HepG2 (cell line): Measurements from ENCODE around the gene IFIT3. TPM values are rescaled to one million over a fixed set of nuclear protein-coding genes. Genes with fewer than 3 reads are reported as not detected.
"Not testable (repeated sequence)": the region's sequence is repeated elsewhere in the genome, so short reads cannot be mapped to it uniquely, and the experiment has no call there.

Source experiments
- ATAC-seq: fragments of 200-7000 bp; cut with Tn5 transposase; 3 replicates; pipeline ENCODE4 v1.9.1; 2020; ENCODE audit warnings: mild to moderate bottlenecking, moderate library complexity
- BruUV-seq: library from RNA; stranded (reverse); fragments of 400-500 nt; replicated peaks from 2 replicates; lab custom pipeline; 2021; lab: Mats Ljungman, UMichigan
- CTCF ChIA-PET: fragments of 300-600 bp; formaldehyde crosslinking; extraction: SDS; loops from one replicate; lab custom pipeline; 2021; ENCODE audit warnings: low total read pairs, inconsistent platforms, low intra/inter-chr PET ratio; lab: Yijun Ruan, JAX
- POLR2A ChIA-PET: fragments of 350-600 bp; sonication (Branson Sonifier 250); formaldehyde crosslinking; loops from one replicate; lab custom pipeline; 2020; ENCODE audit warnings: antibody characterized with exemption, inconsistent platforms; lab: Yijun Ruan, JAX
- DNase-seq: peaks from one replicate; pipeline ENCODE4 v3.0.0-alpha.2; 2015; ENCODE audit warnings: low spot score
- FAIRE-seq: peaks from 3 replicates; lab custom pipeline; 2011; peaks lifted over from hg19 to GRCh38; lab: Jason Lieb, UNC
- H2AFZ ChIP-seq: one replicate; pipeline ENCODE4 v1.6.1; 2011; ENCODE audit warnings: low read length, inconsistent platforms
- H3K27ac ChIP-seq: fragments of 300-600 bp; 3 replicates; pipeline ENCODE4 v1.8.0; 2011; ENCODE audit warnings: mixed run types, mild to moderate bottlenecking, mixed read lengths, low read length, inconsistent platforms; ENCODE audit not compliant: insufficient read depth; ENCODE audit errors: extremely low read length
- H3K27me3 ChIP-seq, 2 experiments: fragments of 200-600 bp in 1 of 2; 2 replicates in 1 of 2; 3 replicates in 1 of 2; pipeline versions ENCODE4 v1.6.0 to v1.8.0; 2011; ENCODE audit warnings: low read length in 2 of 2, mild to moderate bottlenecking in 2 of 2, moderate library complexity in 2 of 2, inconsistent platforms in 1 of 2; ENCODE audit not compliant: insufficient read depth in 2 of 2, control insufficient read depth in 1 of 2
- H3K36me3 ChIP-seq, 2 experiments: fragments of 200-600 bp in 1 of 2; replicated peaks in 1 of 2; 2 replicates in 1 of 2; 3 replicates in 1 of 2; pipeline versions ENCODE4 v1.5.1 to v1.8.0; 2011; ENCODE audit warnings: low read length in 2 of 2, inconsistent platforms in 1 of 2; ENCODE audit not compliant: insufficient read depth in 2 of 2, control insufficient read depth in 1 of 2
- H3K4me1 ChIP-seq: 2 replicates; pipeline ENCODE4 v1.5.1; 2012; ENCODE audit warnings: low read length, inconsistent platforms; ENCODE audit not compliant: insufficient read depth
- H3K4me2 ChIP-seq: 2 replicates; pipeline ENCODE4 v1.6.0; 2011; ENCODE audit warnings: low read depth, low read length, inconsistent platforms
- H3K4me3 ChIP-seq, 3 experiments: fragments of 200-600 bp in 1 of 3; sonication (generic), shearing (Covaris generic) in 1 of 3; replicated peaks in 1 of 3; 2 replicates each; pipeline ENCODE4 v1.5.1; 2011 to 2016; ENCODE audit warnings: low read length in 3 of 3, inconsistent platforms in 2 of 3, low read depth in 2 of 3, mild to moderate bottlenecking in 2 of 3, control low read depth in 1 of 3, mixed read lengths in 1 of 3; ENCODE audit not compliant: insufficient read depth in 1 of 3
- H3K79me2 ChIP-seq: one replicate; pipeline ENCODE4 v1.6.1; 2011; ENCODE audit warnings: low read length, inconsistent platforms; ENCODE audit not compliant: insufficient read depth
- H3K9ac ChIP-seq: 2 replicates; pipeline ENCODE4 v1.6.0; 2011; ENCODE audit warnings: mild to moderate bottlenecking, low read depth, low read length, inconsistent platforms; ENCODE audit not compliant: insufficient read depth
- H3K9me3 ChIP-seq: 2 replicates; pipeline ENCODE4 v1.5.1; 2012; ENCODE audit warnings: mild to moderate bottlenecking, low read length
- H4K20me1 ChIP-seq: 2 replicates; pipeline ENCODE4 v1.6.0; 2011; ENCODE audit warnings: inconsistent platforms, mild to moderate bottlenecking, low read length, moderate library complexity; ENCODE audit not compliant: insufficient read depth
- ARNT2 ChIP-seq: sonication (generic); formaldehyde crosslinking; IDR thresholded peaks from 2 replicates; pipeline ENCODE4 v1.8.0; 2022; ENCODE audit warnings: mild to moderate bottlenecking, low read depth, missing genetic modification reagents, moderate library complexity
- ONECUT2 ChIP-seq: sonication (generic); formaldehyde crosslinking; IDR thresholded peaks from 2 replicates; pipeline ENCODE4 v1.4.0; 2020; ENCODE audit warnings: missing genetic modification reagents
- U2AF1 ChIP-seq: fragments of 200-400 bp; formaldehyde crosslinking; optimal IDR thresholded peaks from 2 replicates; pipeline ENCODE3; 2017; ENCODE audit warnings: mild to moderate bottlenecking, low read depth, low read length
- WGBS: methylation state at CpG from one replicate; pipeline ENCODE4 v1.1.6; 2017; ENCODE audit warnings: low lambda C conversion rate; 5-methylcytosine and 5-hydroxymethylcytosine counted together
- in situ Hi-C: cut with HindIII; loops from 2 replicates; pipeline ENCODE4 v1.10.0; 2017; ENCODE audit warnings: low pct_unique_long_range_greater_than_20kb; ENCODE audit not compliant: extremely low pct_ligation_motif_present
- intact Hi-C: fragments of 100-400 bp; cut with micrococcal nuclease; formaldehyde crosslinking; loops from one replicate; pipeline ENCODE4 v1.10.0; 2022; ENCODE audit not compliant: unreplicated experiment
- polyA plus RNA-seq, 8 experiments: library from polyadenylated mRNA; depleted of rRNA in 3 of 8; stranded (reverse) in 7 of 8; unstranded in 1 of 8; fragments of >200 nt; fragmentation: Illumina TruSeq in 4 of 8; extraction: Trizol in 4 of 8; gene quantifications; 2 replicates each; pipeline versions ENCODE4 v1.2.1 to v1.2.3, GENCODE V29; 2011 to 2016; ENCODE audit warnings: low read depth in 4 of 8, missing spikeins in 1 of 8, mixed read lengths in 1 of 8; ENCODE audit not compliant: insufficient read depth in 1 of 8
- total RNA-seq, 5 experiments: library from RNA; depleted of rRNA; stranded (reverse); fragments of >200 nt; fragmentation: Illumina TruSeq; extraction: Trizol; gene quantifications; 2 replicates each; pipeline ENCODE4 v1.2.3, GENCODE V29; 2016; ENCODE audit warnings: low read depth in 1 of 5

The IFIT3 gene
- total and polyA plus RNA-seq, 2 of the 13 experiments (the other 11 are each of a cell fraction or from before 2014, with no cell fraction given) = 0.48 to 3.1 TPM

- 84% methylated on average over 2 of the region's 2 CpGs for WGBS
- TF ChIP-seq U2AF1 (no peak), ARNT2 (no peak), ONECUT2 (no peak)
- TF ChIP-seq, all 625 proteins: peak for 0
- Histone ChIP-seq H3K4me1 (peaks cover 58% of the 10 kb centered on the region), H3K36me3 (no peaks in the 10 kb centered on the region), H3K27me3 (no peaks in the 10 kb centered on the region), H3K9ac (no peak overlapping the region), H3K4me3 (no peak overlapping the region), H4K20me1 (no peaks in the 10 kb centered on the region), H3K27ac (no peak overlapping the region), H2AFZ (no peak overlapping the region), H3K4me2 (no peak overlapping the region), H3K79me2 (no peaks in the 10 kb centered on the region), H3K9me3 (no peaks in the 10 kb centered on the region)
- POLR2A ChIA-PET = no interaction called here
- ATAC-seq = no peak
- no peak for FAIRE-seq
- no TSS peak for BruUV-seq
- in situ Hi-C loops = no loop called here
- CTCF ChIA-PET = no interaction called here
- intact Hi-C loops = no loop called here
- DNase-seq = no peak
These were observed 1.4 kb downstream of the IFIT3 start for GRCh38 chr10:89329151-89329550.

GRCh38 chr10:89330014-89330413 lies 2.2 kb downstream of the IFIT3 start:
- 80% methylated on average over 3 of the region's 3 CpGs for WGBS
- H3K4me1 ChIP-seq = peaks cover 59% of the 10 kb centered on the region
- not testable (repeated sequence) for H3K4me2 ChIP-seq

More at GRCh38 chr10:89330014-89330413, 2.2 kb downstream of the IFIT3 start:
- DNase-seq, H3K4me3 ChIP-seq, intact Hi-C loops, H3K9me3 ChIP-seq, H2AFZ ChIP-seq, in situ Hi-C loops, POLR2A ChIA-PET, H3K27ac ChIP-seq, H3K79me2 ChIP-seq, H3K9ac ChIP-seq, BruUV-seq, H4K20me1 ChIP-seq, H3K27me3 ChIP-seq, H3K36me3 ChIP-seq, CTCF ChIA-PET, FAIRE-seq, ATAC-seq: not testable (repeated sequence)
